NCI-H2171 treated with DMSO at 0.1 percent for 48 hours (cell line): ENCODE data around the gene AGFG2.

Experiments used
- DNase-seq: peaks from one replicate; lab custom pipeline; 2025; lab: John Stamatoyannopoulos, UW

AGFG2 gene

DNA sequence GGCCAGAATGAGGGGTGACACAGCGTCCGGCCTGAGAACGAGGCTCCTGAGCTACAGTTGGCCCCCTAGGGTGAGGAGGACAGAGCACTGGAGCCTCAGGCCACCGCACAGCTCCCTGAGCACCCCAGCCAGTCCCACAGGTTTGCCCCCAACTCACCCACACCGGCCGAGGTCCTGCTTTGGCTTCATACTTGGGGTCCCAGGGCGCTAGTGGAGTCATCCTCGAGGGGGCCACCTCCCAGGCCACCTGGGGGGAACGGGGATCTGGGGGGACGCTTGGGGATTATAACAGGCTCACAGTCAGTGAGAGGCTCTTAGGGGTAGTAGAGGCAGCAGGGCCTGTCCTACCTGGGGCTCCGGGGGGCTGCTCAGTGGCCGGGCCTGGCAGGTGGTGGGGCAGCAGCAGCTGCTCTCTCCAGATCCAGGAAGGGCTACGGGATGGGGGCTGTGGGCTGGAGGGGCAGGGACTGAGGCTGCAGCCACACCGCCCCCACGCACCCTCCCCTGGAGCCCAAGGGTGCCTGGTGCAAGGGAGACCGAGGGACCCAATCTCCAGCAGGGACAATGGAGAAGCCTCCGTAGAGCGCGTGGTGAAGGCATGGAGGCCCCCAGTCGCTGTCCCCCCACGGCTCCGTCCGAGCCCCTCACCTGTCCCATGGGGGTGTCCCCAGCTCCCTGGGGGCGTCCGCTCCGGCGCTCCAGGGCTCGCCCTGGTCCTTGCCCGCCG, 34.1 kb downstream of the AGFG2 start:
- no peak for DNase-seq

DNA sequence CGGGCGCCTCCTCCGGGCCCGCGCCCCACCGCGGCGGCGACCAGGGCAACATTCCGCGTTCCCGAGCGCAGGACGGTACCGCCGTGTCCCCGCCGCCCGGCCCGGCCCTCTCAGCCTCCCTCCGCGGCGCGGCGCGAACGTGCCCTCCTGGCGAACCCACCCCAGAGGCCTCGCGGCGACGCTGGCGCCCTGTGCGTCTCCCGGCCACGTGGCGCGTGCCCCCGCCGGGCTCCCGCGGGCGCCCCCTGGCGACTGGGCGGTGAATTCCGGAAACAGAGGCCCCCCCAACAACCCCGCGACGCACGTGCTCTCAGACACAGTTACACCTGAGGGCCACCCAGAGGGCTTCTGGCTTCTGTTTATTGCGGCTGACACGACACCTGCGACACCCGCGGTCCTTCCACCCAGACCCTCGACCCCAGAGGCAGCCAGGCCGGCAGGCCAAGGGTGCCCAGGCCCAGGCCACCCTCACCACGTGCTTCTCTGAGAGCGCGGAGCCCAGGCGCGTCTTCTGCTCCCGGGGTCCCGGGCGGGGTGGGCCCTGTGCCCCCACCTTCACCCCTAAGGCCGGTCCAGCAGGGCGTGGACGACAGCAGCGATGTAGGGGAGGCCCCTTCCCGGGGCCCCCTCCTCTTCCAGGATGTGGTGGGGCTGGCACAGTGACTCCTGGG, 34.8 kb downstream of the AGFG2 start, which contains the start of gene SAP25:
SAP25 (minus strand) TSS at position 210 of the 671 bp plus-strand sequence; CDS start at position 52, 158 bp downstream.
- no peak for DNase-seq

DNA sequence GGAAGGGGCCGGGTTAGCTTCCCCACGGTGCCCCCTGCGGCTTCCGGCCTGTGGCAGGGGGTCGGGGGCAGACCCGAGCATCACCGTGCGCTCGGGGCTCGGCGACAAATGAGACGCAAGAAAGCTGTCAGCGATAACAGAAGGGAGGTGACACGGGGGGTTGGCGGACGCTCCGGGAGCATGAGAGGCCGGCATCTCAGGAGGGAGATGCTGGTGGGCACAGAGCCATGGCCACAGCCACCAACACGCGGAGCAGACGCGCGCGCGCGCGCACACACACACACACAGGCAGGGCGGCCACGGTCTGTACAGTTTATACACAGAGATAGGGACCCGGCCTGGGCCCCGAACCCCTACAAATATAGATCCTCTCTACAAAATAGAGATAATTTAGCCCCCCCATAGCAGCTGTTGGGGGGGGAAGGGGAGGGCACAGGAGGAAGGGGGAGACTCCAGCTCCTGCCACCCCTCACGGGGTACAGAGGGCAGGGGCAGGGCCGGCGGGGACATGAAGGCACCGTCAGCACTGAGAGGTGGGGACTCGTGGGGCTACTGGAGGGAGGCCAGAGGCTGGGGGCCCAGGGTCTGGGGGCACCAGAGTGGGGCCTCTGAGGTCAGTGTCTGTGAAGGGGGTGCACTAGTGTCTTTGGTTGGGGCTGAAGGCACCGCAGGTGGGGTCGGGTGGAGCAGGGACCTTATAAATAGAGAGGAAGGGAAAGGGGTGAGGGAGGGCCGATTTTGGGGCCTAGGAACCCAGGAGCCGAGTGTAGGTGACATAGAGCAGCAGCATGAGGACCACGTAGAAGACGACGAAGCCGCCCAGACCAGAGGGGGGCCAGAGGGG, 35.6 kb downstream of the AGFG2 start:
- DNase-seq = no peak

DNA sequence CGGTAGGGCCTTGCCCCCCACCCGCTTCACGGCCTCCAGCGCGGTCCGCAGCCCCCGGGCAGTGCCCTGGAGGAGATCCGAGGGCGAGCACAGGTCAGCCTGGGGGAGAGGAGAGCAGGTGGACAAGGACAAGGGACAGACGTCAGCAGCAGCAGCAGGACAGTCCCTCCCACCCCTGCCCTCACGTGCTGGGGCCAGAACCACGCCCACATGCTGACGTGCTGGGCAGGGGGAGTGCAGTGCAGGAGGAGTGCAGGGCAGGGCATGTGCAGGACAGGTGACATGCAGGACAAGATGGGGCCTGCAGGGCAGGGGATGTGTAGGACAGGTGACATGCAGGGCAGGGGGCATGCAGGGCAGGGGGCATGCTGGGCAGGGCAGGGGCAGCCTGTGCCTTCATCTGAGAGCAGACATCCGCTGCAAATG, 36.2 kb downstream of the AGFG2 start:
- no peak for DNase-seq

DNA sequence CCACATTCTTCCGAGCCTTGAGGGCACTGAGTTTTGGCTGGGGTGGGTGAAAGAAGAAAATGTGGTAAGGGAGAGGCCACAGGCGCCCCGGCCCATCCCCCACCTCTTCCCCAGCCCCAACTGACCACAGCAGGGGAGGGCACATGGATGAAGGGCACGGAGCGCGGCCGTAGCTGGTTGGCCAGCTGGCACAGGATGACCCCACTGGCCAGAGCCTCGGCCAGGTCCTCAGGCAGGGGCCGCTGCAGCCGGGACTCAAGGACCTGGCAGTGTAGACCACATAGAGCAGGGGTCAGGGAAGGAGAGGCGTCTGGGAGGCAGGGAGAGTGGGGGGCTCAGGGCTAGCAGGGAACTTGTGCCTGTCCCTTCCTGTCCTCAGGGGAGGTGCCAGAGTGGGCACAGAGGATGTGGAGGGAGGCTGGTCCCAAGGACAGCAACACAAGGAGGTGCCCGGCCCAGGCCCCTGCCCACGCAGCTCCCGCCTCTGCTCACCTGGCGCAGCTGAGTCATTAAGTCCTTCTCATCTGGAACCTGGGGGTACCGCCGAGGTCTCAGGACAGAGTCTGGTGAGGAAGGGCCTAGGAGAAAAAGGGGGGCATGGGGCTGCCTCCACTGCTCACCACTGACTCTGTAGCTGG, 36.9 kb downstream of the AGFG2 start:
- DNase-seq = no peak

DNA sequence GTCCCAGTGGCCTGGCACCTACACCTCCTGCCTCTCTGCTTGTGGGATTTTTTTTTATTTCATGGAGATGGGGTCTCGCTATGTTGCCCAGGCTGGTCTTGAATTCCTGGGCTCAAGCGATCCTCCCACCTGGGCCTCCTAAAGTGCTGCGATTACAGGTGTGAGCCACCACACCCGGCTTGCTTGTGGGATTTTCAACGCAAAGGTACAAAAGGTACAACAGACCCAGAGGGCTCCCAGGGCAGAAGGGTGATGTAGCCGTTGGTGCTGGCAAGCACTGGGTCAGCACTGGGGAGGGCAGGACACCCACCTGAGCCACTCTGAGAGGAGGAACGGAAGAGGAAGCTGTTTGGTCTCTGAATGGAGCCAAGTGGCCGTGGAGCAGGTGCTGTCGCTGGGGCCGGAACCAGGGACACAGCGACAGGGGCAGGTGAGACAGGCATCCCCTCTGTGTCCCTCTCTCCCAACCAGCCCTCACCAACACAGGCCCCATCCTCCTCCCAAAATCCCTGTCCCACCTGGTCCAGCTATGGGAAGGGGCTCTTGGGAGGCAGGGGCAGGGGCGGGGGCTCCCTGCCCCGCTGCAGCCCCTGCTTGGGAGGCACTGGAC, 37.5 kb downstream of the AGFG2 start:
- DNase-seq = no peak

DNA sequence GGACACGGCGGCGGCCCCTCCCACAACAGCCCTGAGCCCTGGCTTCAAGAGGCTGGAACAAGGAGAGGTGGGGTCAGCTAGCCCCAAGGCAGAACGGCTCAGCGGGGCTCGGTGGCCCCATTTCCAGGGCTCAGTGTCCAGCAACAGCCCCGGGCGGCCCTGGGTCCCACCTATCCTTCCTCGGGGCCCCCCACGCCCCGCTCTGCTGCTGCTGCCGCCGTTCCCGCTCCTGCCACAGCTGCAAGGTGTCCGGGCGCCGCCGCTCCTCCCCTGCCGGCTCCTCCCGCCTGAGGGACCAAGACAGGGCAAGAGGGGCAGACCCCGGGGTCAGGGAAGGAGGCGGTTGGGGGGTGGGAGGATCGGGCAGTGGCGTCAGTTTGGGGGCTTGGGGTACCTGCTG, 38.1 kb downstream of the AGFG2 start:
- DNase-seq = no peak

DNA sequence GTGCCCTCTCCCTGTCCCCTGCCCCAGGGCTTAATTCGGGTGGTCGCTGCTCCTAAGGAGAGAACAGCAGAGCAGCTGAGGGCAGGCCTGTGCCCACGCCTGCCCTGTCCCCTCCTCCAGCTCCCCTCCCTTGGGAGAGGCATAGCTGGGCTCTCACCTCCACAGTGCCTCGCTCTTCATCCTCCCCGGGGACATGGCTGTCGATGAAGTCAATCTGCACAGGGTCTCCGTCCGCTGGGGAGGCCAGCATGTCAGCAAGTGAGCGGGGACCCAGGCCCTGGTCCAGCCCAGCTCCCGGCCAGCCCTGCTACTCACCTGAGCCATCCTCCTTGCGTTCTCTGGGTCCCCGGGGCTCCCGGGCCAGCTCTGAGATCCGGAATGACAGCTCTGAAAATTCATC, 38.5 kb downstream of the AGFG2 start:
- no peak for DNase-seq

DNA sequence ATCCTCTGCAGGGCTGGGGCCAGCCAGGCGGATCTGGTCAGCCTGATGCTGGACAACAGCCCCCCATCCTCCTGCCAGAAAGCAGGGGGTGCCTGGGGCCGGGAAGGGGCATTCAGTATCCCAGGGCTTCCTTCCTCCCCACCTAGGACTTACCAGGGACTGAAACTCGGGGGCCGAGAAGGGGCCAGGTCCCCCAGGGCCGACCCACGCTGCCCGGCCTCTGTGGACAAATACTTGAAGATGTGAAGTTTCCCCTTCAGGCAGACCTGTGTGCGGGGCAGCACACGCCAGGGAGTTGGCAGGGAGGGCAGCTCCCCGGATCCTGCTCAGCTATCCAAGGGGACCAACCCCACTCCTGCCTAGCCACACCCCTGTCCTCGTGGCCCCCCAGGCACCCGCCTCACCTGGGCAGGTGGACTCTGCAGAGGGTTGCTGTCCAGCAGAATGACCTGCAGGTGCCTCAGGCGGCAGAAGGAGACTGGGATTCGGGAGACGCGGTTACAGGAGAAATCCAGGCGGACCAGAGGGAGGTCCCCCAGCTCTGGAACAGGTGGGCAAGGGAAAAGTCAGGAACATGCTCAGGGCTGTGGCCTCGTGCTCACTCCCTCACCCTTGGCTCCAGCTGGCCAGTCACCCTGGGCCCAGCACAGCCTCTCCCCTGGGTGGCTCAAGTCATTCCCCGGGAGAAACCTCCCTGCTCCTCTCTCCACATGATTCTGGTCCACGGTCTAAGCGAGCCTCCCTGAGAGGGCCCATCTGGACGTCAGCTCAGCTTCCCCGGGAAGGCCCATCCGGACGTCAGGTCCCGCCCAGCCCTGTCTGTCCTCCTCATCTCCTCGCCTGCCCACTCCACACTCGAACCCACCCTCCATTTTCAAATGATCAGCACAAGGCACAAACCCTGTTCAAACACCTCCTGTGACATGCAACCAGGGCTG, 39.5 kb downstream of the AGFG2 start:
- DNase-seq = no peak

DNA sequence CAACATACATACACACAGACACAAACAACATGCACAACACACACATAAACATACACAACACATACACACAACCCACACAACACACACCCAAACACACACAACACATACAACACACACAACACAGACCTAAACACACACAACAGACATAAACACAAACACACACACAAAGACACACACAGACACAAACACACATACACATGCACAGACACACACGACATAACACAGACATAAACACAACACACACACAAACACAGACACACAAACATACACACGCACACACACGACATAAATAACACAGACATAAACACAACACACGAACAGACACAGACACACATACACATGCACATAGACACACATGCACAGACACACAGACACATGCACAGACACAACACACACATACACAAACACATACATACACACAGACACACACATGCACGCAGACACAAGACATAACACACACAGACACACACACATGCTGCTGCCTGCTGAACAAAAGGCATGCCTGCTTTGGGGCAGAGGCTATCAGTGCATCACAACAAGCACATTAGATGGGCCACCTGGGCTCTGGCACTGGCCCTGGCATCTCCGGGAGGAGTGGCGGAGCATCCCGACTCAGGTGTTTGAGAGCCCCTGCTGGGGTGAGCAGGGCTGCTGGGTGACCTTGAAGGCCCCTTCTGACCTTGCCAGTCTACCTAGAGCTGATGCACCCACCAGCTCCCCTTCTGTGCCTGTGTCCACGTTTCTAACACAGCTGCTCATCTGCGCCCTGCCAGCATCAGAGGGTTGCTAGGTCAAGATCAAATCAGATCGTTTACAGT, 41.7 kb downstream of the AGFG2 start:
- DNase-seq = no peak

DNA sequence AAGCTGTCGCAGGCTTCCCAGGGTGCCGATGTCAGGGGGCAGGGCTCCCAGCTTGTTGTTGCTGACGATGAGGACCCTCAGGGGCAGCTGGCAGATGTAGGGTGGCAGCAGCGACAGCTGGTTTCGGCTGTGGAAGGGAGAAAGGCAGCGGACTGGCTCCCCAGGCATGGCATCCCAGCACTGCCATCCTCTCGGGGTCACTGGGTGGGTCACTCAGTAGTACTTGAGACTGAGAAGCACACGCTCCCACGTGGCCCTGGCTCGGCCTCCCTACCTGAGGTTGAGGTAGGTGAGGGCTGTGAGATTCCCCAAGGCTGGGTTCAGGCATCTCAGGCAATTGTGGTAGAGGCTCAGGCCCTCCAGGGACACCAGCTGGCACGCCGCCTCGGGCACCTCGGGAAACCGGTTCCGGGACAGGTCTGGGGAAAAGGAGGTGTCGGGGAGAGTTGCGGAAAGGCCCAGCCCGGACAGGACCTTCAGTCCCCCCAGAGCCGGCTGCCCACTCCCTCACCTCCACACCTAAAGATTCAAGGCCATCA, 43.1 kb downstream of the AGFG2 start:
- DNase-seq = no peak

DNA sequence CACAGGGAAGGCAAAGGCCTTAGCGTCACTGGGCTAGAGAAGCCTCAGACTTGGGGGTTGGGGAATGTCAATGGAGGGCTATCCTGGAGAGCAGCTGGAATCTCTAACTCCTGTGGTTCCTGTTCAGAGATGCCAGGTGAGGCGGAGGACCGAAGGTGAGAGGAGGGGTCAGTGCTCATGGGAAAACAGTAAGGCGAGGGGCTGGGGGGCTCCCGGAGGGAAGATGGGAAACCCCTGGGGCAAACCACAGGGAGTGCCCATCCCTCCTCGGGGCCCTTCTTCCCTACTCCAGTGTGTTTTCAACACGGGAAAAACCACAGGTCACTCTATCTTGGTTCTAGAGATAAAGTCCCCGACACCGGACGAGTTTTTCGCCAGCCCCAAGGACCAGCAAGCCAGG, 43.6 kb downstream of the AGFG2 start:
- no peak for DNase-seq

DNA sequence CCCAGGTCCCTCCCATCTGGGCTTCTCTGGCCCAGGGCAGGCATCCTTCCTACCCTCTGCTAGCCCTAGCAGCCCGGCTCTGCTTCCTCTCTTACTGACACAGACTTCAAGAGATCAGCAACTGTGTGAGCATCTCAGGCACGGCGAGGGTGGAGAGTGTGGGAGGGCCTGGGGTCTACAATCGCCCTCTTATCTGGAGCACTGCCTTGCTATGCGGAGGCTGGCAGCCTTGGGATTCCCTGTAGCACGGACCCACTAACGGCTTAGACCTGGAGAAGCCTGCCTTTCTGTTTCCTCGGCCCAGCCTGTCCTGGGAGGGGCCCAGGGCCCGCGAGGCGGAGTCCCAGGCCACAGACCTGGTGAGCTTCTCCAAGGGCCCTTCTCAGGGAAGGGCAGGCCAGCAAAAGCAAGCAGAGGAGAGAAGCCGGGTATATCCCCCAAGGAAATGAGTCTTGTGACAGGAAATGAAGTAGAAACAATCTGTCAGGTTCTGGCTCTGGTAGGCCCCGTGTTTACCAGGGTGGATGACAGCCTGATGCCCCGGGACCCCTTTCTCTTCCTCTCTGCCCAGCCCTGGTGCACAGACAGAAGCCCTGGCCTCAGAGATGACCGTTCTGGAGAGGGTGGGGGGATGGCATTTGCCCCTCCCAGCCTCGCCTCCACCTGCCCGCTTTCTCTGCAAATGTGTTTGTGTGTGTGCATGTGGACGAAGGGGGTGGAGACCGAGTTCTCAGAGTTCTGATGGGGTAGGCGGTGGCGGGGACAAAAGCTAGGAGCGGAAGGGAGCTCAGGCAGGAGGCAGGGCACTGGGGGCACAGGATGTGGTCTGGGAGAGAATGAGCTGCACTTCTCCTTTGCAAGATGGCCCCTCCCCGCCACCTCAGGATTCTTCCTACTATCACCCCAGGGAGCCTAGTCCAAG, 44.4 kb downstream of the AGFG2 start:
- peak; percentile 36 for DNase-seq

DNA sequence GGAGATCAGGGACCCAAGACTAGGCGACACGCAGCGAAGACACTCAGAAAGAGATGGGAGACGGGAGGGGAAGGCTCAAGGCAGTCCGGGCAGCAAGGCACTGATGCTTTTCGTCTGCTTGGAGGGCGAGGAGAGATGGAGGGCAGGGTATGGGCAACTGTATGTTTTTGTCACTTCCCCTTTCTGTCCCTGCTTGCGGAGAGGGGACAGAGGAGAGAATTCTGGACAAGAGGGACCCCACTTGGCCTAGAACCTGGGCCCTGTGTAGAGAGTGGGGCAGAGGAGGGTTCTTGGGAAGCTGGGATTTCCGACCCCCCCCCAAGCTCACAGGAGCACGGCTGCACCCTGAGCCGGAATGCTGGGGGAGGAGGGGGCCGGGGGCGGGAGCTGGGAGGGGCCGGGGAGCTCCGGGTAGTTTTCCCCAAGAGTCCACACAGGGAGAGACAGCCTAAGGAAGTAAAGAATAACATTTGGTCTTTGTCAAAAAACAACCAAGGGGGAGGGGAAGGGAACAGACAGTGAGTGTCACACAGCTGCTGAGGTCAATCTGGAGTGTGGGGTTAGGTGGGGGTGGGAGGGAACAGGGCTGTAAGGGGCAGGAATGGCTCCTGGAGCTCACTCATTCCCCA, 45.2 kb downstream of the AGFG2 start:
- DNase-seq = no peak

DNA sequence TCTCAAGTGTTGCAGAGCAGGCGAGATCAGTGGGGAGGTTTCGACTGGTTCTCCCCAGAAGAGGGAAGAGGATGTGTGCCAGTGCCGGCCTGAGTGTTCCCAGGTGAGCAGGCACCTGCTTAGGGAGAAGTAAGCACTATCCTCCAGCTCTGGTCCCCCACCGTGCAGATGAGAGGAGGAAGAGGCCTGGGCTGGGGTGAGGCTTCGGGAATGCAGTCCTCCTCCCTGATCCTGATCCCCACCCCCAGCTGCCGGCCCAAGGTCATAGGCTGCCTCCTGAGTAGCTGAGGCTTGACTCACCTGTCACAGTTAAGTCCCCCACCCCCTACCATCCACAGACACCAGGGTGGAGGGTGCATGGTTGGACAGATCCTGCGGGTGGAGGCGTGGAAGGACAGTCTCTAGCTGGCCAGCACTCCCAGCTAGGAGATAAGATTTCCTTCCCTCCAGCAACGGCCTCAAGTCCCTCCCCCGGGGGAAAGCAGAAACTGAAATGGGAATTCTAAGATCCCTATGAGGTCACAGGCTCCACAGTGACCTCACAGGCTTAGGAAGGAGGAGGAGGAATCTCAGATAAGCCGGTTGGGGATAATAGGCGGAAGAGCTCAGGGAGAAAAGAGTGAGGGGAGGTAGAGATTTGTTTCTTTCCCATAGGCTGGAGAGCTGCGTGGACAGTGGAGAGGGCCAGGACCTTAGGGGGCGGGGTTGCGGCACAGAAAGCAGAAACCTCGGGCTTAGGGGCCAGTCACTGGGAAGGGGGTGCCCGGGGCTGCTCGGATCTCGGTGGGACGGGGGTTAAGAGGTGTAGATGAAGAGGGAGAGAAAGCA, 45.9 kb downstream of the AGFG2 start:
- peak; percentile 16 for DNase-seq

DNA sequence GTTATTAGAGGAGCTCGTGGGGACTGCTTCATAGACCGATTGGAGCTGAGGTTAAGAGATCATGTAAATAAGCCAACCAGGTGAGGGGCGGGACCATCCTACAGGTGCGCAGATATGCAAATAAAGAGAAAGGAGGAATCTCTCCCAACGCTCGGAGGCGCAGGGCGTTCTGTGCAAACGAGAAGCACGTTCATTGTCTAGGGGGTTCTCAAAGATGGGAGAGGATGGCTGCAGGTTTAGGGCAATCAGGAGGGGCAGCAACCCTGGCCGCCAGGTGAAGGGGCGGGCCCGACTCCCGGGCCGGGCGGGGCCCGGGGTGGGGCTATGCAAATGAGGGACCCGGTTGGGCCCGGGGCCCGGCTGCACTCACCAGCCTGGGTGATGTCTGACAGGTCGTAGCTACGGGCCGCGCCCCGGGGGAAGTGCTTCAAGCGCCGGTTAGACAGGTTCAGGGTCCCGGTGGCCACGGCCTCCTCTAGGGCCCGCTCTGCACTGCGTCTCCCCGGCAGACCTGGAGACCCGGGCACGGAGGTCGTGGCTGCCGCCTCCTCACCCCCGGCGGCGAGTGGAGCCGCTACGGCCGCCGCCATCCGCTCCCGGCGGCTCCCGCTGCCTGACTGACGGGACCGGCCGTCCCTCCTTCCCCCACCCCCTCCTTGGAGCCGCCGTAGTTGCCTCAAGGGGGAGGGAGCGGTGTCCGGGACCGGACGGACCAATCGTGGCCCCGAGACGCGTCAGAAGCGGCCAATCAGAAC, 46.7 kb downstream of the AGFG2 start, which contains the start of gene LRCH4:
LRCH4 (minus strand) TSS at position 619 of the 755 bp plus-strand sequence; CDS start at position 590, 29 bp downstream.
- DNase-seq = peak; percentile 58
